Common myeloid progenitor, CD34-positive (primary cell): ENCODE measurements around the gene MAG.
A peak's percentile ranks its signal among the peaks of the same experiment; 100 is the strongest.

ENCODE experiments used
- CTCF ChIA-PET: fragments of 350-600 bp; sonication (Branson Sonifier 250); formaldehyde crosslinking; loops from one replicate; lab custom pipeline; 2021; ENCODE audit warnings: antibody characterized with exemption; lab: Charles Lee
- POLR2A ChIA-PET: fragments of 350-600 bp; sonication (Branson Sonifier 250); formaldehyde crosslinking; loops from one replicate; lab custom pipeline; 2021; ENCODE audit warnings: antibody characterized with exemption; lab: Charles Lee
- DNase-seq, 3 donors: peaks; one replicate each; pipeline versions ENCODE4 v3.0.0 to v3.0.0-alpha.2; 2013
- H3K27ac ChIP-seq, 2 experiments: 1 replicate in 1 of 2; 2 replicates in 1 of 2; pipeline ENCODE4 v1.7.0; 2013; ENCODE audit warnings: inconsistent platforms in 2 of 2, low read length in 2 of 2, mild to moderate bottlenecking in 2 of 2, low read depth in 1 of 2, moderate library complexity in 1 of 2; ENCODE audit not compliant: severe bottlenecking in 2 of 2, insufficient read depth in 1 of 2, poor library complexity in 1 of 2
- H3K27me3 ChIP-seq, 5 experiments: replicated peaks in 2 of 5; 1 replicate in 3 of 5; 2 replicates in 2 of 5; pipeline versions ENCODE4 v1.6.1 to v1.7.0; 2013; ENCODE audit warnings: low read length in 4 of 5, mild to moderate bottlenecking in 2 of 5, moderate library complexity in 2 of 5, inconsistent platforms in 1 of 5; ENCODE audit not compliant: insufficient read depth in 5 of 5, control insufficient read depth in 4 of 5
- H3K36me3 ChIP-seq, 4 experiments: 1 replicate in 2 of 4; 2 replicates in 2 of 4; pipeline versions ENCODE4 v1.6.1 to v1.7.0; 2013; ENCODE audit warnings: low read length in 3 of 4, control low read depth in 1 of 4, mild to moderate bottlenecking in 1 of 4; ENCODE audit not compliant: control insufficient read depth in 4 of 4, insufficient read depth in 4 of 4
- H3K4me1 ChIP-seq, 4 experiments: 1 replicate in 3 of 4; 2 replicates in 1 of 4; pipeline versions ENCODE4 v1.6.1 to v1.7.1; 2013; ENCODE audit warnings: low read length in 3 of 4, mild to moderate bottlenecking in 3 of 4, control low read depth in 1 of 4, inconsistent platforms in 1 of 4, moderate library complexity in 1 of 4; ENCODE audit not compliant: control insufficient read depth in 4 of 4, insufficient read depth in 4 of 4; ENCODE audit errors: control extremely low read depth in 1 of 4
- H3K4me3 ChIP-seq, 7 experiments: 1 replicate in 4 of 7; 2 replicates in 3 of 7; pipeline versions ENCODE4 v1.5.1 to v1.7.0; 2013; ENCODE audit warnings: mild to moderate bottlenecking in 7 of 7, low read length in 6 of 7, moderate library complexity in 6 of 7, inconsistent platforms in 2 of 7, low read depth in 2 of 7, control low read depth in 1 of 7; ENCODE audit not compliant: insufficient read depth in 4 of 7, control insufficient read depth in 1 of 7; ENCODE audit errors: extremely low read depth in 1 of 7
- H3K9me3 ChIP-seq, 5 experiments: 1 replicate in 4 of 5; 2 replicates in 1 of 5; pipeline versions ENCODE4 v1.6.1 to v1.7.1; 2013; ENCODE audit warnings: low read length in 4 of 5, mild to moderate bottlenecking in 2 of 5, inconsistent platforms in 1 of 5, low read depth in 1 of 5, moderate library complexity in 1 of 5; ENCODE audit not compliant: control insufficient read depth in 4 of 5, insufficient read depth in 2 of 5; ENCODE audit errors: control extremely low read depth in 1 of 5
- WGBS: methylation state at CpG from one replicate; pipeline ENCODE4 v1.1.5; 2013; ENCODE audit not compliant: insufficient coverage; 5-methylcytosine and 5-hydroxymethylcytosine counted together

The MAG gene

GRCh38 chr19:35327642-35328041 lies 35.7 kb downstream of the MAG start:
- H3K9me3 ChIP-seq = no peaks in the 10 kb centered on the region
- no peak overlapping the region for H3K27ac ChIP-seq
- H3K36me3 ChIP-seq = no peaks in the 10 kb centered on the region
- CTCF ChIA-PET = interaction anchor here (1.0 to 1.7 kb wide), 4 partner anchors 10 to 146 kb away, joined by 3 to 7 read pairs (median 4); no protein-coding TSS in a partner anchor
- WGBS = 100% methylated on average over 3 of the region's 4 CpGs
- no peak overlapping the region for H3K4me3 ChIP-seq
- POLR2A ChIA-PET = interaction anchor here (0.7 kb wide), 1 partner anchor 11 kb away, joined by 3 read pairs; no protein-coding TSS in a partner anchor
- H3K27me3 ChIP-seq = no peaks in the 10 kb centered on the region
- DNase-seq = no peak
- peaks cover 0 to 26% (median 19%) of the 10 kb centered on the region in 4 experiments for H3K4me1 ChIP-seq

GRCh38 chr19:35328851-35329285 lies 36.9 kb downstream of the MAG start, which contains the start of gene CD22:
CD22 (plus strand) TSS chr19:35329187; CDS start chr19:35332041, 2,854 bp downstream.
- H3K36me3 ChIP-seq = no peaks in the 10 kb centered on the region
- H3K4me1 ChIP-seq = peaks cover 0 to 28% (median 26%) of the 10 kb centered on the region in 4 experiments
- ChIA-PET CTCF (interaction anchor here (1.0 to 1.7 kb wide), 4 partner anchors 9 to 144 kb away, joined by 3 to 7 read pairs (median 4); no protein-coding TSS in a partner anchor), POLR2A (interaction anchor here (0.6 to 0.9 kb wide), 2 partner anchors 48 to 60 kb away, joined by 4 to 5 read pairs; partner anchors contain the start of gene USF2)
- H3K9me3 ChIP-seq = no peaks in the 10 kb centered on the region
- H3K27me3 ChIP-seq = no peaks in the 10 kb centered on the region
- 4% methylated on average over 11 of the region's 12 CpGs for WGBS
- H3K27ac ChIP-seq = no peak within 1 kb of the TSS
- peak within 1 kb of the TSS in 5 of 7 experiments; percentile 22 to 70 (median 39) for H3K4me3 ChIP-seq
- peak; percentile 58 to 91 (median 90) for DNase-seq

- Histone ChIP-seq H3K9me3 (no peaks in the 10 kb centered on the region), H3K27ac (no peak overlapping the region), H3K4me1 (peaks cover 0 to 28% (median 26%) of the 10 kb centered on the region in 4 experiments), H3K27me3 (no peaks in the 10 kb centered on the region), H3K4me3 (peak overlapping the region in 5 of 7 experiments; percentile 22 to 70 (median 33)), H3K36me3 (no peaks in the 10 kb centered on the region)
- POLR2A ChIA-PET = interaction anchor here (0.9 kb wide), 1 partner anchor 61 kb away, joined by 5 read pairs; the partner anchor contains the start of gene USF2
- CTCF ChIA-PET = interaction anchor here (1.0 to 1.7 kb wide), 3 partner anchors 8 to 59 kb away, joined by 3 to 7 read pairs (median 4); no protein-coding TSS in a partner anchor
- 93% methylated on average over 2 of the region's 4 CpGs for WGBS
- DNase-seq = no peak
These were observed 37.4 kb downstream of the MAG start for GRCh38 chr19:35329323-35329722.

- POLR2A ChIA-PET = no interaction called here
- 66% methylated on average over 4 of the region's 7 CpGs for WGBS
- Histone ChIP-seq H3K4me3 (no peak overlapping the region), H3K27ac (no peak overlapping the region), H3K4me1 (peaks cover 0 to 27% (median 26%) of the 10 kb centered on the region in 4 experiments), H3K36me3 (no peaks in the 10 kb centered on the region), H3K27me3 (no peaks in the 10 kb centered on the region), H3K9me3 (no peaks in the 10 kb centered on the region)
- CTCF ChIA-PET = interaction anchor here (0.7 to 1.0 kb wide), 2 partner anchors 14 to 17 kb away, joined by 3 read pairs; partner anchors contain the start of gene FFAR1
- DNase-seq = peak in 2 of 3 donors; percentile 39 to 55
These were observed 38.5 kb downstream of the MAG start for GRCh38 chr19:35330475-35330874.

GRCh38 chr19:35331551-35332214 lies 39.7 kb downstream of the MAG start:
- whole genome bisulfite sequencing = 98% methylated on average over 9 of the region's 14 CpGs
- ChIA-PET POLR2A (interaction anchor here (1.1 kb wide), 1 partner anchor 15 kb away, joined by 3 read pairs; the partner anchor contains the start of gene FFAR1), CTCF (interaction anchor here (0.6 to 3.1 kb wide), 4 partner anchors 12 to 138 kb away, joined by 3 to 9 read pairs (median 4); no protein-coding TSS in a partner anchor)
- Histone ChIP-seq H3K4me3 (no peak overlapping the region), H3K36me3 (peaks cover 0 to 2% (median 0%) of the 10 kb centered on the region in 4 experiments), H3K9me3 (no peaks in the 10 kb centered on the region), H3K27ac (no peak overlapping the region), H3K27me3 (no peaks in the 10 kb centered on the region), H3K4me1 (peaks cover 0 to 27% (median 26%) of the 10 kb centered on the region in 4 experiments)
- no peak for DNase-seq

- CTCF ChIA-PET = interaction anchor here (0.8 to 3.1 kb wide), 9 partner anchors 10 to 137 kb away, joined by 3 to 9 read pairs (median 3); partner anchors contain the start of gene FFAR1
- POLR2A ChIA-PET = interaction anchor here (0.7 to 1.1 kb wide), 2 partner anchors 14 to 69 kb away, joined by 3 read pairs; partner anchors contain the start of gene FFAR1
- peak in 1 of 3 donors; percentile 36 for DNase-seq
- Histone ChIP-seq H3K4me1 (peaks cover 0 to 31% (median 27%) of the 10 kb centered on the region in 4 experiments), H3K9me3 (no peaks in the 10 kb centered on the region), H3K27me3 (no peaks in the 10 kb centered on the region), H3K36me3 (peaks cover 0 to 2% (median 0%) of the 10 kb centered on the region in 4 experiments), H3K27ac (no peak overlapping the region), H3K4me3 (no peak overlapping the region)
- WGBS = 23% methylated on average over 12 of the region's 12 CpGs
These were observed 40.9 kb downstream of the MAG start for GRCh38 chr19:35332817-35333216.
